HG03159 (cell line): ENCODE data around the gene FTCD.
"Not testable (repeated sequence)": the region's sequence is repeated elsewhere in the genome, so short reads cannot be mapped to it uniquely, and the experiment has no call there.

Source experiments
- ATAC-seq: cut with Tn5 transposase; IDR thresholded peaks from one replicate; pipeline ENCODE4 v1.9.1; 2021; ENCODE audit warnings: mild to moderate bottlenecking, moderate library complexity; ENCODE audit not compliant: unreplicated experiment

Gene FTCD

GRCh38 chr21:46171996-46172862 is 16.9 kb upstream of the FTCD start:
- no peak for ATAC-seq

- no peak for ATAC-seq
Observed at GRCh38 chr21:46171585-46171984, 16.2 kb upstream of the FTCD start.

GRCh38 chr21:46170436-46171193 is 15.2 kb upstream of the FTCD start:
- not testable (repeated sequence) for ATAC-seq

- ATAC-seq = no peak
Observed at GRCh38 chr21:46168659-46169386, 13.4 kb upstream of the FTCD start.

GRCh38 chr21:46168238-46168637 is 12.9 kb upstream of the FTCD start:
- no peak for ATAC-seq

GRCh38 chr21:46165098-46165497 is 9.7 kb upstream of the FTCD start:
- no peak for ATAC-seq

- ATAC-seq = no peak
Observed at GRCh38 chr21:46163380-46163779, 8.0 kb upstream of the FTCD start.

- ATAC-seq = no peak
Observed at GRCh38 chr21:46161633-46162592, 6.5 kb upstream of the FTCD start.

GRCh38 chr21:46160907-46161632 is 5.7 kb upstream of the FTCD start:
- no peak for ATAC-seq

- ATAC-seq = no peak
Observed at GRCh38 chr21:46160657-46160906, 5.2 kb upstream of the FTCD start.

- no peak for ATAC-seq
Observed at GRCh38 chr21:46159841-46160656, 4.7 kb upstream of the FTCD start.

- ATAC-seq = no peak
Observed at GRCh38 chr21:46159390-46159789, 4.0 kb upstream of the FTCD start.

- ATAC-seq = no peak
Observed at GRCh38 chr21:46158666-46159300, 3.4 kb upstream of the FTCD start.

GRCh38 chr21:46157987-46158451 is 2.6 kb upstream of the FTCD start:
- ATAC-seq = no peak

GRCh38 chr21:46157396-46157986 is 2.1 kb upstream of the FTCD start:
- no peak for ATAC-seq

- ATAC-seq = no peak
Observed at GRCh38 chr21:46156678-46157077, 1.3 kb upstream of the FTCD start.

- no peak for ATAC-seq
Observed at GRCh38 chr21:46156378-46156645, 933 bp upstream of the FTCD start.

- ATAC-seq = no peak
Observed at GRCh38 chr21:46154955-46155513, 345 bp downstream of the FTCD start.
